PFSK-1 (cell line): ENCODE data around the gene FBN3.

Experiments
- REST ChIP-seq, 2 experiments: IDR thresholded peaks; 2 replicates each; pipeline versions ENCODE4 v1.6.1 to v1.8.0; 2011 to 2012; ENCODE audit warnings: low read depth in 2 of 2, low read length in 2 of 2, control low read depth in 1 of 2, inconsistent platforms in 1 of 2, mild to moderate bottlenecking in 1 of 2, moderate library complexity in 1 of 2; ENCODE audit not compliant: insufficient read depth in 1 of 2
- SIN3A ChIP-seq: IDR thresholded peaks from 2 replicates; pipeline ENCODE4 v1.6.1; 2012; ENCODE audit warnings: mild to moderate bottlenecking, low read length, moderate library complexity, borderline replicate concordance; ENCODE audit not compliant: insufficient read depth

GRCh38 chr19:8094336-8094735 lies 55.1 kb downstream of the FBN3 start:
- TF ChIP-seq SIN3A (no peak), REST (IDR thresholded peaks at IDR 0.05; ENCODE audit: insufficient read depth in 1 of 2, low read depth in 2 of 2, low read length in 2 of 2) (no peak)
